ENCODE results near the gene MRPL12.
A peak's percentile ranks its signal among the peaks of the same experiment; 100 is the strongest.

Gene MRPL12

GRCh38 chr17:81702934-81703746 is at the start of gene MRPL12:
MRPL12 (plus strand) TSS chr17:81703367; CDS start chr17:81703502, 135 bp downstream.
- peak within 1 kb of the TSS; percentile 92 for H3K27ac Mint-ChIP-seq
- H3K9me3 Mint-ChIP-seq = no peaks in the 10 kb centered on the region
- peaks cover 59% of the 10 kb centered on the region for H3K36me3 Mint-ChIP-seq (ENCODE audit: low read depth)
- no peaks in the 10 kb centered on the region for H3K27me3 Mint-ChIP-seq
- H3K4me3 Mint-ChIP-seq = peak within 1 kb of the TSS; percentile 95
- H3K4me1 Mint-ChIP-seq (ENCODE audit: low read depth) = peaks cover 39% of the 10 kb centered on the region

GRCh38 chr17:81655378-81656117 is 47.6 kb upstream of the MRPL12 start:
- Mint-ChIP-seq H3K4me3 (no peak overlapping the region), H3K9me3 (no peaks in the 10 kb centered on the region), H3K36me3 (ENCODE audit: low read depth) (no peaks in the 10 kb centered on the region), H3K27me3 (peaks cover 4% of the 10 kb centered on the region), H3K4me1 (ENCODE audit: low read depth) (peaks cover 18% of the 10 kb centered on the region), H3K27ac (no peak overlapping the region)

- Mint-ChIP-seq H3K27me3 (peaks cover 4% of the 10 kb centered on the region), H3K27ac (no peak within 1 kb of the TSS), H3K4me3 (no peak within 1 kb of the TSS), H3K36me3 (ENCODE audit: low read depth) (no peaks in the 10 kb centered on the region), H3K4me1 (ENCODE audit: low read depth) (peaks cover 18% of the 10 kb centered on the region), H3K9me3 (no peaks in the 10 kb centered on the region)
Observed at GRCh38 chr17:81656118-81656743, 46.9 kb upstream of the MRPL12 start, which contains the start of gene PDE6G. PDE6G (minus strand) TSS chr17:81656542; CDS start chr17:81653305, 3,237 bp downstream.

- H3K9me3 Mint-ChIP-seq = no peaks in the 10 kb centered on the region
- no peak overlapping the region for H3K27ac Mint-ChIP-seq
- no peaks in the 10 kb centered on the region for H3K36me3 Mint-ChIP-seq (ENCODE audit: low read depth)
- H3K27me3 Mint-ChIP-seq = peaks cover 2% of the 10 kb centered on the region
- H3K4me1 Mint-ChIP-seq (ENCODE audit: low read depth) = peaks cover 18% of the 10 kb centered on the region
- no peak overlapping the region for H3K4me3 Mint-ChIP-seq
Observed at GRCh38 chr17:81656835-81657234, 46.3 kb upstream of the MRPL12 start.

GRCh38 chr17:81659038-81659437 is 44.1 kb upstream of the MRPL12 start:
- Mint-ChIP-seq H3K27ac (no peak overlapping the region), H3K9me3 (no peaks in the 10 kb centered on the region), H3K36me3 (ENCODE audit: low read depth) (peaks cover under 1% of the 10 kb centered on the region), H3K4me3 (no peak overlapping the region), H3K4me1 (ENCODE audit: low read depth) (peaks cover 19% of the 10 kb centered on the region), H3K27me3 (no peaks in the 10 kb centered on the region)

- Mint-ChIP-seq H3K27me3 (no peaks in the 10 kb centered on the region), H3K9me3 (no peaks in the 10 kb centered on the region), H3K36me3 (ENCODE audit: low read depth) (peaks cover 14% of the 10 kb centered on the region), H3K4me3 (no peak overlapping the region), H3K27ac (no peak overlapping the region), H3K4me1 (ENCODE audit: low read depth) (peaks cover 30% of the 10 kb centered on the region)
Observed at GRCh38 chr17:81660441-81660840, 42.7 kb upstream of the MRPL12 start.

- peaks cover 21% of the 10 kb centered on the region for H3K36me3 Mint-ChIP-seq (ENCODE audit: low read depth)
- H3K27ac Mint-ChIP-seq = no peak overlapping the region
- H3K27me3 Mint-ChIP-seq = no peaks in the 10 kb centered on the region
- H3K4me1 Mint-ChIP-seq (ENCODE audit: low read depth) = peaks cover 35% of the 10 kb centered on the region
- H3K9me3 Mint-ChIP-seq = no peaks in the 10 kb centered on the region
- no peak overlapping the region for H3K4me3 Mint-ChIP-seq
Observed at GRCh38 chr17:81662002-81662401, 41.2 kb upstream of the MRPL12 start.

- Mint-ChIP-seq H3K36me3 (ENCODE audit: low read depth) (peaks cover 33% of the 10 kb centered on the region), H3K27ac (peak overlapping the region; percentile 70), H3K9me3 (no peaks in the 10 kb centered on the region), H3K27me3 (no peaks in the 10 kb centered on the region), H3K4me3 (peak overlapping the region; percentile 48), H3K4me1 (ENCODE audit: low read depth) (peaks cover 44% of the 10 kb centered on the region)
Observed at GRCh38 chr17:81664051-81664470, 39.1 kb upstream of the MRPL12 start.

GRCh38 chr17:81665205-81666091 is 37.7 kb upstream of the MRPL12 start:
- Mint-ChIP-seq H3K27ac (peak overlapping the region; percentile 96), H3K4me1 (ENCODE audit: low read depth) (peaks cover 48% of the 10 kb centered on the region), H3K27me3 (no peaks in the 10 kb centered on the region), H3K9me3 (no peaks in the 10 kb centered on the region), H3K4me3 (peak overlapping the region; percentile 94), H3K36me3 (ENCODE audit: low read depth) (peaks cover 37% of the 10 kb centered on the region)

GRCh38 chr17:81666092-81666341 is 37.1 kb upstream of the MRPL12 start:
- no peaks in the 10 kb centered on the region for H3K9me3 Mint-ChIP-seq
- peak overlapping the region; percentile 96 for H3K27ac Mint-ChIP-seq
- H3K27me3 Mint-ChIP-seq = no peaks in the 10 kb centered on the region
- peaks cover 39% of the 10 kb centered on the region for H3K36me3 Mint-ChIP-seq (ENCODE audit: low read depth)
- peak overlapping the region; percentile 94 for H3K4me3 Mint-ChIP-seq
- H3K4me1 Mint-ChIP-seq (ENCODE audit: low read depth) = peaks cover 48% of the 10 kb centered on the region

- Mint-ChIP-seq H3K27ac (peak within 1 kb of the TSS; percentile 96), H3K27me3 (no peaks in the 10 kb centered on the region), H3K4me1 (ENCODE audit: low read depth) (peaks cover 48% of the 10 kb centered on the region), H3K36me3 (ENCODE audit: low read depth) (peaks cover 44% of the 10 kb centered on the region), H3K4me3 (peak within 1 kb of the TSS; percentile 94), H3K9me3 (no peaks in the 10 kb centered on the region)
Observed at GRCh38 chr17:81666342-81667191, 36.6 kb upstream of the MRPL12 start, which contains the start of the genes CCDC137 and OXLD1. CCDC137 (plus strand) TSS chr17:81666737; CDS start chr17:81666767, 30 bp downstream. OXLD1 (minus strand) TSS chr17:81666605; CDS start chr17:81666577, 28 bp downstream.

- H3K27me3 Mint-ChIP-seq = no peaks in the 10 kb centered on the region
- H3K27ac Mint-ChIP-seq = peak overlapping the region; percentile 92
- peak overlapping the region; percentile 94 for H3K4me3 Mint-ChIP-seq
Observed at GRCh38 chr17:81667754-81668153, 35.4 kb upstream of the MRPL12 start.

GRCh38 chr17:81672504-81672903 is 30.7 kb upstream of the MRPL12 start:
- no peaks in the 10 kb centered on the region for H3K9me3 Mint-ChIP-seq
- no peak overlapping the region for H3K4me3 Mint-ChIP-seq
- no peaks in the 10 kb centered on the region for H3K27me3 Mint-ChIP-seq
- H3K4me1 Mint-ChIP-seq (ENCODE audit: low read depth) = peaks cover 19% of the 10 kb centered on the region
- no peak overlapping the region for H3K27ac Mint-ChIP-seq
- peaks cover 39% of the 10 kb centered on the region for H3K36me3 Mint-ChIP-seq (ENCODE audit: low read depth)

More at GRCh38 chr17:81667754-81668153, 35.4 kb upstream of the MRPL12 start:
- peaks cover 54% of the 10 kb centered on the region for H3K36me3 Mint-ChIP-seq (ENCODE audit: low read depth)
- no peaks in the 10 kb centered on the region for H3K9me3 Mint-ChIP-seq
- peaks cover 44% of the 10 kb centered on the region for H3K4me1 Mint-ChIP-seq (ENCODE audit: low read depth)
